Esophagus muscularis mucosa (tissue), 4 donors: ENCODE results near the gene PDF. TPM values are rescaled to one million over a fixed set of nuclear protein-coding genes. Genes with fewer than 3 reads are reported as not detected.

Experiments
- DNase-seq: peaks from one replicate; pipeline ENCODE4 v3.0.0-alpha.2; 2017; ENCODE audit errors: extremely low spot score
- H3K27ac ChIP-seq, 4 donors: fragments of 200-600 bp; sonication (generic); replicated peaks in 1 of 4; 1 replicate in 3 of 4; 2 replicates in 1 of 4; pipeline ENCODE4 v1.5.1; 2016 to 2019; ENCODE audit warnings: mild to moderate bottlenecking in 1 of 4
- H3K27me3 ChIP-seq, 4 donors: fragments of 200-600 bp; sonication (generic); one replicate each; pipeline versions ENCODE4 v1.5.1 to v1.6.0; 2016 to 2019
- H3K36me3 ChIP-seq, 4 donors: fragments of 200-600 bp; sonication (generic); one replicate each; pipeline ENCODE4 v1.5.1; 2016 to 2019
- H3K4me1 ChIP-seq, 4 donors: fragments of 200-600 bp; sonication (generic); one replicate each; pipeline ENCODE4 v1.5.1; 2016 to 2019
- H3K4me3 ChIP-seq, 4 donors: fragments of 200-600 bp; sonication (generic); 1 replicate in 2 of 4; 2 replicates in 2 of 4; pipeline ENCODE4 v1.5.1; 2016 to 2019; ENCODE audit warnings: mild to moderate bottlenecking in 4 of 4, moderate library complexity in 1 of 4
- H3K9me3 ChIP-seq, 4 donors: fragments of 200-600 bp; sonication (generic); 1 replicate in 3 of 4; 2 replicates in 1 of 4; pipeline ENCODE4 v1.5.1; 2016 to 2019
- EP300 ChIP-seq: sonication (generic); formaldehyde crosslinking; IDR thresholded peaks from one replicate; pipeline ENCODE4 v1.6.1; 2017; ENCODE audit warnings: antibody characterized with exemption
- POLR2A ChIP-seq: fragments of 450-650 bp; IDR thresholded peaks from one replicate; pipeline ENCODE4 v1.6.1; 2017; ENCODE audit warnings: antibody characterized with exemption, moderate library complexity, mild to moderate bottlenecking, low read depth
- POLR2AphosphoS5 ChIP-seq, 2 donors: sonication (generic); formaldehyde crosslinking; IDR thresholded peaks; one replicate each; pipeline ENCODE4 v1.6.1; 2017; ENCODE audit warnings: antibody characterized with exemption in 2 of 2
- WGBS: methylation state at CpG from one replicate; pipeline ENCODE4 v1.1.5; 2018; 5-methylcytosine and 5-hydroxymethylcytosine counted together
- intact Hi-C: fragments of 100-400 bp; cut with DNase I; formaldehyde crosslinking; loops from one replicate; pipeline ENCODE4 v1.15.1; 2023
- total RNA-seq, 4 donors: library from RNA; depleted of rRNA; stranded (reverse); fragments of >200 nt; gene quantifications; one replicate each; pipeline versions ENCODE4 v1.1.0 to v1.2.1, GENCODE V29; 2016
- TF ChIP-seq, protein P1 (sequence below), 3 experiments: fragments of 200-600 bp in 2 of 3; fragments of 450-650 bp in 1 of 3; sonication (generic) in 2 of 3; IDR thresholded peaks; one replicate each; pipeline ENCODE4 v1.5.1; 2017 to 2019; ENCODE audit warnings: antibody characterized with exemption in 3 of 3, mild to moderate bottlenecking in 2 of 3, moderate library complexity in 1 of 3

PDF gene
- total RNA-seq, 4 donors from 2014 or later: 5.4 to 17.5 (median 12.6) TPM

GRCh38 chr16:69315486-69316311, 14.7 kb downstream of the PDF start:
- TF ChIP-seq EP300: no peak
- Histone ChIP-seq H3K9me3 (no peaks in the 10 kb centered on the region), H3K27me3 (no peaks in the 10 kb centered on the region), H3K4me3 (no peak overlapping the region), H3K4me1 (peaks cover 21 to 38% (median 31%) of the 10 kb centered on the region in 4 donors), H3K27ac (no peak overlapping the region), H3K36me3 (peaks cover 57 to 77% (median 72%) of the 10 kb centered on the region in 4 donors)
- 94% methylated on average over 26 of the region's 30 CpGs for WGBS
- intact Hi-C loops: no loop called here
- no peak for DNase-seq

GRCh38 chr16:69314534-69314933, 15.9 kb downstream of the PDF start:
- no peaks in the 10 kb centered on the region for H3K9me3 ChIP-seq
- intact Hi-C loops: no loop called here
- no peaks in the 10 kb centered on the region for H3K27me3 ChIP-seq
- TF ChIP-seq EP300 (no peak), POLR2A (no peak), POLR2AphosphoS5 (IDR thresholded peaks at IDR 0.05) (no peak)
- TF ChIP-seq, protein P1, sequence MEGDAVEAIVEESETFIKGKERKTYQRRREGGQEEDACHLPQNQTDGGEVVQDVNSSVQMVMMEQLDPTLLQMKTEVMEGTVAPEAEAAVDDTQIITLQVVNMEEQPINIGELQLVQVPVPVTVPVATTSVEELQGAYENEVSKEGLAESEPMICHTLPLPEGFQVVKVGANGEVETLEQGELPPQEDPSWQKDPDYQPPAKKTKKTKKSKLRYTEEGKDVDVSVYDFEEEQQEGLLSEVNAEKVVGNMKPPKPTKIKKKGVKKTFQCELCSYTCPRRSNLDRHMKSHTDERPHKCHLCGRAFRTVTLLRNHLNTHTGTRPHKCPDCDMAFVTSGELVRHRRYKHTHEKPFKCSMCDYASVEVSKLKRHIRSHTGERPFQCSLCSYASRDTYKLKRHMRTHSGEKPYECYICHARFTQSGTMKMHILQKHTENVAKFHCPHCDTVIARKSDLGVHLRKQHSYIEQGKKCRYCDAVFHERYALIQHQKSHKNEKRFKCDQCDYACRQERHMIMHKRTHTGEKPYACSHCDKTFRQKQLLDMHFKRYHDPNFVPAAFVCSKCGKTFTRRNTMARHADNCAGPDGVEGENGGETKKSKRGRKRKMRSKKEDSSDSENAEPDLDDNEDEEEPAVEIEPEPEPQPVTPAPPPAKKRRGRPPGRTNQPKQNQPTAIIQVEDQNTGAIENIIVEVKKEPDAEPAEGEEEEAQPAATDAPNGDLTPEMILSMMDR (IDR thresholded peaks at IDR 0.05): no peak
- peaks cover 21 to 43% (median 35%) of the 10 kb centered on the region in 4 donors for H3K4me1 ChIP-seq
- 87% methylated on average over 10 of the region's 11 CpGs for WGBS
- no peak for DNase-seq
- no peak overlapping the region for H3K4me3 ChIP-seq
- peaks cover 45 to 65% (median 61%) of the 10 kb centered on the region in 4 donors for H3K36me3 ChIP-seq
- H3K27ac ChIP-seq: no peak overlapping the region

DNA sequence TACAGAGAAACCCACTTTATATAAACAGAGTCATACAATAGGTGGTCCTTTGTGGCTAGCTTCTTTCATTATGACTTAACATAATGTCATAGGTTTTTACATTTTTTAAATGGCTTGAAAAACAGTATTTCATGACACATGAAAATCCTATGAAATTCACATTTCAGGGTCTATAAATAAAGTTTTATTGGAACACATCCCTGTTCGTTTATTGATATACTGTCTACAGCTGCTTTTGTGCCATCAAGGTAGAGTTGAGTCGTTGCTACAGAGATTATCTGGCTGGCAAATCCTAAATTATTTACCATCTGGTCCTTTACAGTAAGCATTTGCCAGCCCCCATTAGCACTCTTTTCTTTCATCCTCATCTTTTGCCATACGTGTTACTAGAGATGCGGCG, 16.9 kb downstream of the PDF start:
- H3K4me1 ChIP-seq: peaks cover 21 to 43% (median 35%) of the 10 kb centered on the region in 4 donors
- H3K27me3 ChIP-seq: no peaks in the 10 kb centered on the region
- no peak for DNase-seq
- no peak overlapping the region for H3K4me3 ChIP-seq
- no peak overlapping the region for H3K27ac ChIP-seq
- peaks cover 35 to 54% (median 50%) of the 10 kb centered on the region in 4 donors for H3K36me3 ChIP-seq
- WGBS: 93% methylated on average over 5 of the region's 5 CpGs
- TF ChIP-seq EP300 (no peak), POLR2A (no peak), POLR2AphosphoS5 (IDR thresholded peaks at IDR 0.05) (no peak)
- TF ChIP-seq, protein P1 (IDR thresholded peaks at IDR 0.05): no peak
- no peaks in the 10 kb centered on the region for H3K9me3 ChIP-seq
- intact Hi-C loops: no loop called here

- H3K4me3 ChIP-seq: peak overlapping the region; percentile 76 to 97 (median 86)
- peaks cover 19 to 37% (median 34%) of the 10 kb centered on the region in 4 donors for H3K36me3 ChIP-seq
- intact Hi-C loops: no loop called here
- H3K27ac ChIP-seq: peak overlapping the region; percentile 82 to 94 (median 91)
- DNase-seq: no peak
- H3K27me3 ChIP-seq: no peaks in the 10 kb centered on the region
- H3K9me3 ChIP-seq: no peaks in the 10 kb centered on the region
- 2% methylated on average over 26 of the region's 59 CpGs for WGBS
- no peak for TF ChIP-seq EP300
- TF ChIP-seq POLR2A: no peak
- TF ChIP-seq, protein P1 (IDR thresholded peaks at IDR 0.05): no peak
- no peak for TF ChIP-seq POLR2AphosphoS5 (IDR thresholded peaks at IDR 0.05)
- peaks cover 21 to 43% (median 35%) of the 10 kb centered on the region in 4 donors for H3K4me1 ChIP-seq
Observed at GRCh38 chr16:69311533-69312387, 18.6 kb downstream of the PDF start.
